Neural cell (in vitro differentiated cells): Measurements from ENCODE around the gene PRKCE. TPM values are rescaled to one million over a fixed set of nuclear protein-coding genes. Genes with fewer than 3 reads are reported as not detected.

Source experiments
- H2AFZ ChIP-seq: fragments of 200-600, 300-800 bp; sonication (generic), shearing (Covaris generic); 2 replicates; pipeline ENCODE4 v1.6.0; 2014; ENCODE audit warnings: low read depth, mild to moderate bottlenecking, antibody characterized with exemption, low read length, moderate library complexity
- H3F3A ChIP-seq: fragments of 200-600 bp; shearing (Covaris generic); 2 replicates; pipeline ENCODE4 v1.6.1; 2016; ENCODE audit warnings: mild to moderate bottlenecking, moderate library complexity, mixed read lengths, antibody characterized with exemption, low read length; ENCODE audit not compliant: insufficient read depth, poor library complexity, severe bottlenecking
- H3K27ac ChIP-seq: fragments of 200-600, 300-800 bp; sonication (generic), shearing (Covaris generic); 2 replicates; pipeline ENCODE4 v1.5.1; 2014; ENCODE audit warnings: mild to moderate bottlenecking, low read length, moderate library complexity
- H3K27me3 ChIP-seq: fragments of 300-800, 200-600 bp; sonication (generic), shearing (Covaris generic); 2 replicates; pipeline ENCODE4 v1.6.0; 2014; ENCODE audit warnings: mild to moderate bottlenecking, low read depth, low read length, moderate library complexity; ENCODE audit not compliant: insufficient read depth
- H3K36me3 ChIP-seq: fragments of 300-800, 200-600 bp; sonication (generic), shearing (Covaris generic); 2 replicates; pipeline ENCODE4 v1.5.1; 2014; ENCODE audit warnings: mild to moderate bottlenecking, antibody characterized with exemption, low read length, moderate library complexity; ENCODE audit not compliant: insufficient read depth
- H3K4me2 ChIP-seq: fragments of 300-800, 200-600 bp; sonication (generic), shearing (Covaris generic); 2 replicates; pipeline ENCODE4 v1.6.0; 2014; ENCODE audit warnings: mild to moderate bottlenecking, low read length
- H3K4me3 ChIP-seq: fragments of 300-800, 200-600 bp; sonication (generic), shearing (Covaris generic); 2 replicates; pipeline ENCODE4 v1.5.1; 2014; ENCODE audit warnings: mild to moderate bottlenecking, low read length, moderate library complexity
- H3K79me2 ChIP-seq: fragments of 200-600 bp; shearing (Covaris generic); replicated peaks from 2 replicates; pipeline ENCODE4 v1.6.0; 2014; ENCODE audit warnings: mild to moderate bottlenecking, low read length, moderate library complexity; ENCODE audit not compliant: insufficient read depth
- H3K9ac ChIP-seq: fragments of 300-800, 200-600 bp; sonication (generic), shearing (Covaris generic); 2 replicates; pipeline ENCODE4 v1.6.1; 2016; ENCODE audit warnings: mild to moderate bottlenecking, low read length, mixed read lengths
- H3K9me2 ChIP-seq: fragments of 200-600 bp; shearing (Covaris generic); 2 replicates; pipeline ENCODE4 v1.6.1; 2016; ENCODE audit warnings: mild to moderate bottlenecking, low read length, mixed read lengths; ENCODE audit not compliant: insufficient read depth
- H3K9me3 ChIP-seq: fragments of 200-600, 300-800 bp; sonication (generic), shearing (Covaris generic); 2 replicates; pipeline ENCODE4 v1.6.1; 2016; ENCODE audit warnings: mild to moderate bottlenecking, mixed run types, low read length, moderate library complexity, mixed read lengths
- H4K20me1 ChIP-seq: fragments of 200-600 bp; shearing (Covaris generic); 2 replicates; pipeline ENCODE4 v1.6.1; 2016; ENCODE audit warnings: mild to moderate bottlenecking, mixed run types; ENCODE audit not compliant: insufficient read depth
- EP300 ChIP-seq: fragments of 450-650 bp; conservative IDR thresholded peaks from 2 replicates; pipeline ENCODE4 v1.6.1; 2014; ENCODE audit warnings: antibody characterized with exemption, mild to moderate bottlenecking, moderate library complexity; ENCODE audit not compliant: poor library complexity, severe bottlenecking
- EZH2 ChIP-seq: fragments of 200-600, 300-800 bp; shearing (Covaris generic), sonication (generic); IDR thresholded peaks from 2 replicates; pipeline ENCODE4 v1.6.1; 2014; ENCODE audit warnings: antibody characterized with exemption, low read length, borderline replicate concordance, mild to moderate bottlenecking; ENCODE audit not compliant: insufficient read depth, poor library complexity, severe bottlenecking
- MXI1 ChIP-seq: fragments of 450-650 bp; conservative IDR thresholded peaks from 2 replicates; pipeline ENCODE4 v1.6.1; 2014; ENCODE audit warnings: antibody characterized with exemption, mild to moderate bottlenecking; ENCODE audit not compliant: poor library complexity, severe bottlenecking
- POLR2AphosphoS5 ChIP-seq: IDR thresholded peaks from 2 replicates; pipeline ENCODE4 v1.6.1; 2012
- RAD21 ChIP-seq: fragments of 450-650 bp; conservative IDR thresholded peaks from 2 replicates; pipeline ENCODE4 v1.6.1; 2014; ENCODE audit warnings: antibody characterized with exemption, mild to moderate bottlenecking, moderate library complexity
- REST ChIP-seq: IDR thresholded peaks from 2 replicates; pipeline ENCODE4 v1.6.1; 2012; ENCODE audit warnings: borderline replicate concordance
- SMC3 ChIP-seq: fragments of 450-650 bp; conservative IDR thresholded peaks from 2 replicates; pipeline ENCODE4 v1.6.1; 2014; ENCODE audit warnings: antibody characterized with exemption, mild to moderate bottlenecking, moderate library complexity; ENCODE audit not compliant: poor library complexity
- TAF1 ChIP-seq: IDR thresholded peaks from 2 replicates; pipeline ENCODE4 v1.6.1; 2012; ENCODE audit warnings: low read depth
- polyA plus RNA-seq: library from polyadenylated mRNA; depleted of rRNA; stranded (reverse); fragments of >200 nt; gene quantifications from 2 replicates; pipeline ENCODE4 v1.2.3, GENCODE V29; 2014

Gene PRKCE
- polyA plus RNA-seq, 1 donor from 2014 or later, result 5.4 TPM

- Histone ChIP-seq H2AFZ (no peak overlapping the region), H3K9ac (no peak overlapping the region), H3F3A (no peaks in the 10 kb centered on the region), H3K27me3 (no peaks in the 10 kb centered on the region), H3K4me2 (no peak overlapping the region), H3K36me3 (no peaks in the 10 kb centered on the region), H3K27ac (no peak overlapping the region), H3K9me3 (no peaks in the 10 kb centered on the region), H3K79me2 (no peaks in the 10 kb centered on the region), H3K4me3 (no peak overlapping the region), H3K9me2 (no peaks in the 10 kb centered on the region), H4K20me1 (no peaks in the 10 kb centered on the region)
- TF ChIP-seq TAF1, result no peak
These were observed 157.7 kb downstream of the PRKCE start for GRCh38 chr2:45809205-45809604.

GRCh38 chr2:45812011-45812500 lies 160.6 kb downstream of the PRKCE start:
- Histone ChIP-seq H4K20me1 (no peaks in the 10 kb centered on the region), H3K9me2 (no peaks in the 10 kb centered on the region), H3K4me3 (no peak overlapping the region), H3K36me3 (no peaks in the 10 kb centered on the region), H3K27ac (no peak overlapping the region), H3K9ac (no peak overlapping the region), H3K79me2 (no peaks in the 10 kb centered on the region), H3K4me2 (no peak overlapping the region), H3K27me3 (no peaks in the 10 kb centered on the region), H3F3A (no peaks in the 10 kb centered on the region), H2AFZ (no peak overlapping the region), H3K9me3 (no peaks in the 10 kb centered on the region)
- TF ChIP-seq MXI1 (no peak), TAF1 (no peak), REST (no peak), EZH2 (no peak), EP300 (no peak), POLR2AphosphoS5 (no peak), SMC3 (no peak), RAD21 (no peak)

- Histone ChIP-seq H3K4me2 (no peak overlapping the region), H3K9ac (no peak overlapping the region), H2AFZ (no peak overlapping the region), H4K20me1 (no peaks in the 10 kb centered on the region), H3F3A (no peaks in the 10 kb centered on the region), H3K9me3 (no peaks in the 10 kb centered on the region), H3K79me2 (no peaks in the 10 kb centered on the region), H3K27ac (no peak overlapping the region), H3K36me3 (no peaks in the 10 kb centered on the region), H3K4me3 (no peak overlapping the region), H3K9me2 (no peaks in the 10 kb centered on the region), H3K27me3 (no peaks in the 10 kb centered on the region)
- TF ChIP-seq MXI1 (no peak), REST (peak; percentile 73)
These were observed 161.8 kb downstream of the PRKCE start for GRCh38 chr2:45813003-45813941.
